Hematopoietic multipotent progenitor cell treated with erythropoietin and hydrocortisone succinate and interleukin-3 and kit ligand, for 4 days (in vitro differentiated cells): ENCODE results near the gene GIMD1.
"Not testable (repeated sequence)": the region's sequence is repeated elsewhere in the genome, so short reads cannot be mapped to it uniquely, and the experiment has no call there.

ENCODE experiments used
- DNase-seq: peaks from one replicate; pipeline ENCODE4 v3.0.0-alpha.2; 2015

The GIMD1 gene

DNA sequence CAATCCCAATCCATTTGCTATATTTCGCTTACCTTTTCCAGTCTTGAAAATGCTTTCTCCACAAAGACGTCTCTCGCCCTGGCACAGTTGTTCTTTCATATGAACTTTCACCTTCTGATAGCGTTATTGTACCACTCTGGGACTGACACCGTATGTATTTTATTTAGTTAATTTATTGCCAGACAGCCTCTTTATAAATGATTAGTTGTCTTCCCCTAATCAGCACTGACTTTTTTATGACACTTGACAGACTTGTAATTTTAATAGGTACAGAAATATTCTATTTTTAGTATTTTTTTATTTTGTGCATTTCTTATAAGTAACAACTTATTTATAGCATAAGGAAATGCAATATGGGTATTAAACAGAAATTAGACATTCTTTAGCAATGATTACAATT, at the start of gene GIMD1:
GIMD1 (minus strand) TSS at position 101 of the 400 bp plus-strand sequence. CDS start 1,343 bp downstream, outside the sequence.
- no peak for DNase-seq

DNA sequence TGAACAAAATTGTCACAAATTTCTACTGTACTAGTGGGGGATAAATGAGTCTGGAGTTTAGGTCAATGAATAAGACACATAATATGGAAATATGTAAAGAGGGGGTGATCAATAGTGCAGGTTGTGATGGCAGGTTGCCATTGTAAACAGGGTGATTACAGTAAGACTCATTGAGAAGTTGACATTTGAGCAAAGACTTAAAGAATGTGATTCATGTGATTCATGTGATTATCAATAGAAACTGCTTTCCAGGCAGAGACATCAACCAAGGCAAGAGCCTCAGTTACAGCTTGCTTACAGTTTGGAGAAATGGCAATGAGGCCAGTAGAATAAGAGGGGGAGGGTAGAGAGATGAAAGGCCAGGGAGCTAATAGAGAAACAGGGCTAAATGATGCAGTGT, 45.8 kb upstream of the GIMD1 start:
- DNase-seq: no peak

DNA sequence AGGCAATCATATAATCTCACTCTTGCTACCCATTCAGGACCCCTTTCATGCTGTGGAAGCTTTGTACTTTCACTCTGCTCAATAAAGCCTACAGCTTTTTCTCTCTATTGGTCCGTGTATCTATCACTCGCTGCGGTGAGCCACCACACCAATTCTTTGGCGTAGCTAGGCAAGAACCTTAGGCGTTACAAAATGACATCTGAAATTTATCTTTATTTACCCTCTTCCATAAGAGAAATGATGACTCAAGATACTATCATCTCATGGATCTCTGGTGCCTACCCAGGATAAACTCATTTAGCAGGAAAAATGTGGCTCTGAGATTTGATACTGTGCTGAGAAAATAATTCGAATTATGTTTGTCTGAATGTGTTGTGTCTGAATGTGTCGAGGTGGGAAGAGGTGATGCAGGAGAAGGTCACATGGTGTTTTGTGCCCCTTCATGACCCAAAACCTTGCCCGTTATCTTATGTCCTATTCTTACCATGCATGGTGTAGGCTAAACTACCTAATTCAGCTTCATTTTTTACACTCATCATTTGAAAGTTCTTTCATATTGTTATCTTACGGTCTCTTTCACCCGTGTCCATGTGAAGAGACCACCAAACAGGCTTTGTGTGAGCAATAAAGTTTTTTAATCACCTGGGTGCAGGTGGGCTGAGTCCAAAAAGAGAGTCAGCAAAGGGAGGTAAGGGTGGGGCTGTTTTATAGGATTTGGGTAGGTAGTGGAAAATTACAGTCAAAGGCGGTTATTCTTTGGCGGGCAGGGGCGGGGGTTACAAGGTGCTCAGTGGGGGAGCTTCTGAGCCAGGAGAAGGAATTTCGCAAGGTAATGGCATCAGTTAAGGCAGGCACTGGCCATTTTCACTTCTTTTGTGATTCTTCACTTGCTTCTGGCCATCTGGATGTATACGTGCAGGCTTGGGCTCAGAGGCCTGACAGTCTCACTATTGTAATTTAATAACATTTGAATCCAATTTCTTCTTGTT, 41.6 kb upstream of the GIMD1 start:
- no peak for DNase-seq

DNA sequence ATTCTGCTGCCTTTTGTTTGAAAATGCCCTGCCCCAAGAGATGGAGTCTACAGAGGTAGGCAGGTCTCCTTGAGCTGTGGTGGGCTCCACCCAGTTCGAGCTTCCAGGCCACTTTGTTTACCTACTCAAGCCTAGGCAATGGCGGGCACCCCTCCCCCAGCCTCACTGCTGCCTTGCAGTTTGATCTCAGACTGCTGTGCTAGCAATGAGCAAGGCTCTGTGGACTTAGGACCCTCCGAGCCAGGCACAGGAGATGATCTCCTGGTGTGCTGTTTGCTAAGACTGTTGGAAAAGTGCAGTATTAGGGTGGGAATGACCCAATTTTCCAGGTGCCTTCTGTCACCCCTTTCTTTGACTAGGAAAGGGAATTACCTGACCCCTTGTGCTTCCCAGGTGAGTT, 39.4 kb upstream of the GIMD1 start:
- DNase-seq: not testable (repeated sequence)

DNA sequence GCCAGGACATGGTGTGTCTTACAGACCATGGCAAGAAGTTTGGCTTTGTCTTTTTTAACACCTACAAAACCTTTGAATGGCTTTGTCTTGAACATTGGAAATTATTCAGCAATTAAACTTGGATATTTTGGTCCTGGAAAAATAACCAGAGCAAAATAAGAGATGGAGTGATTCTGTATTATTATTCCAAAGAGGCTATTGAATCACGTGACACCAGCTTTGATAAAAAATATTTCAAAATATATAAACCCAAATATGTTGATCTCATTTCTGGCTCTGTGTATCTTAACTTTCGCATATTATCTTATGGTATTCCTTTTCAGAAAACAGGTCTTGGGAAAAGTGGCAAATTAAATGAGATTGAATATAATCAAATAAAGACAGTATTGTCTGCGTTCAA, 32.6 kb upstream of the GIMD1 start:
- no peak for DNase-seq

DNA sequence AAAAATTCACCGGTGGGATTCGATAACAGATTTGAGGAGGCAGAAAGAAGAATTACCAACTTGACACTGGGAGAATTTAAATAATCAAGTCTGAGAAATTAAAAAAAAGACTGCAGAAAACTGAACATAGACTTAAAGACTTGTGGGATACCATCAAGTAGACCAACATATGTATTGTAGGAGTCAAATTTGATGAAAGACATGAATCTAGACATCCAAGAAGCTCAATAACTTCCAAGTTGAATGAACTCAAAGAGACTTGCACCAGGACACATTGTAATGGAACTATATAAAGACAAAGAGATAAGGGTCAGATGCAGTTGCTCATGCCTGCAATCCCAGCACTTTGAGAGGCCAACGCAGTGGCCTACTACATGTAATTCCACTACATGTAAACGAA, 30.3 kb upstream of the GIMD1 start:
- DNase-seq: not testable (repeated sequence)

DNA sequence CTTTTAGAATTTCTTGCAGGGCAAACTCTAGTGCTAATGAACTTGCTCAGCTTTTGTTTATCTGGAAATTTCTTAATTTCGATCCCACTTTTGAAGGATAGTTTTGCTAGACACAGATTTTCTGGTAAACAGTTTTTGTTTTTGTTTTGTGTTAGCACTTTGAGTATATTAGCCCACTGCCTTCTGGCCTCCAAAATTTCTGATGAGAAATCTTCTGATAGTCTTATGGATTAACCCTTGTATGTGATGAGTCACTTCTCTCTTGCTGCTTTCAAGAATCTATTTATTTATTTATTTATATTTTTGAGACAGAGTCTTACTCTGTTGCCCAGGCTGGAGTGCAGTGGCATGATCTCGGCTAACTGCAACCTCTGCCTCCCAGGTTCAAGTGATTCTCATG, 27.0 kb upstream of the GIMD1 start:
- no peak for DNase-seq

DNA sequence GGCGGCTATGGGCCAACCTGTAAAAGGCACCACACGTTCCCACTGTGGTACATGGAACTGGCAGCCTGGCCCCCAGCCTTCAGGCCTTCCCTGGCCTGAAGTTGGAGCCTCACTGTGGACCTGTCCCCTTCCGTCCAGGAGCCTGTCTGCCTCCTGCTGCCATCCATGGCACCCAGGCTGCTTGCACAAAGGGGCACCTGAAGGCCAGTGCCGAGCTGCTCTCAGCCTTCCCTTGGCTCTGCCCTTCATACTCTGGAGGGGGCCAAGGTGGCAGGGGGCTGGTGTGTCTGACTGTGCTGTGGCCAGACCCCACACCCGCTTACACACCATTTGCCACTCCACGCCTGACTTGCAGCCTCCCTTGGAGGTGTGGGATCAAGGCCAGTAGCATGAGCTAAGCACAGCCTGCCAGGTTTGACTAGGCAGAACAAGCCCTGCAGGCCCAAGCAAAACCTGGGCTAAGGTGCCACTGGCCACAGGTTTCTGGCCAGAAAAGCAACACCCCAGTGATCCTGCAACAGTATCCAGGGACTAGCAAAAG, 17.3 kb upstream of the GIMD1 start:
- no peak for DNase-seq

DNA sequence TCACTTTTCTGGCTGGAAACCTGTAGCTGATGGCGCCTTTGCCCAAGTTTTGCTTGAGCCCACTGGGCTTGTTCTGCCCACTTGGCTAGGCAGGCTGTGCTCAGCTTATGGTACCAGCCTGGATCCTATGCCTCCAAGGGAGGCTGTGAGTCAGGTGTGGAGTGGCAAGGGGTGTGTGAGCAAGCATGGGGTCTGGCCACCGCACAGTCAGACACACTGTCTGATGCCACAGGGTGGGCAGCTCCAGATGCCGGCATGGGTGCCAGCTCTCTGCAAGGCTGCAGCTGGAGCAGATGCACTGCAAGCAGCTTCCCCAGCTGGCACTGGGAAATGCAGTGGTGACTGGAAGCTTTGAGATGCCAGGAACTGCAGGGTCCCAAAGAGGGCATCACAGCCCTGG, 16.3 kb upstream of the GIMD1 start:
- DNase-seq: no peak

DNA sequence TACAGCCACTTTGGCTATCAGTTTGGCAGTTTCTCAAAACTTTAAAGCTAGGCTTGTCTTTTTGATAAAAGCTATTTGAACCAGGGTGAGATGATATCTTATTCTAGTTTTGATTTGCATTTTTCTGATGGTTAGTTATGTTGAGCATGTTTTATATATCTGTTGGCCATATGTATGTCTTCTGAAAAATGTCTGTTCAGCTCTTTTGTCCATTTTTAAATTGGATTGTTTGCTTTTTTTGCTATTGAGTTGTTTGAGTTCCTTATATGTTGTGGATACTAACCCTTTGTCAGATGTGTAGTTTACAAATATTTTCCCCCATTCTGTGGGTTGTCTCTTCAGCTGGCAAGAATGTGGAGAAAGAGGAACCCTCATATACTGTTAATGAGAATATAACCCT, 11.6 kb upstream of the GIMD1 start:
- DNase-seq: no peak

DNA sequence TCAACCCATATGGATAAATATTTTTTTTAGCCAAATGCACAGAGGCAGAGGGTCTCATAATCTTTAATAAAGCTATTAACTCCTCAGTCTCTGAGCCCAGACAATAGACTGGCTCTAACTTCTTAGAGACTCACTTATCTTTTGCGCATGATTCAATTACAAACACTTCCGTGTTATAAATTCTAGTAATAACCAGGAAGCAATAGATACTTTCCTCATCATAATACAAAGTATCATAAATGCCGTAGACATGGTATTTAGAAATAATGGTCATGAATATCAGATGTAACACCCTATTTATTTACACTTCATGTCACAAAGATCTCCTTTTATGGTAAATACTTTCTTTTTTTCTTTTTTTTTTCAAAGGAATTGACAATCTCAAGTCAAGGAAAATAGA, 4.4 kb upstream of the GIMD1 start:
- no peak for DNase-seq

DNA sequence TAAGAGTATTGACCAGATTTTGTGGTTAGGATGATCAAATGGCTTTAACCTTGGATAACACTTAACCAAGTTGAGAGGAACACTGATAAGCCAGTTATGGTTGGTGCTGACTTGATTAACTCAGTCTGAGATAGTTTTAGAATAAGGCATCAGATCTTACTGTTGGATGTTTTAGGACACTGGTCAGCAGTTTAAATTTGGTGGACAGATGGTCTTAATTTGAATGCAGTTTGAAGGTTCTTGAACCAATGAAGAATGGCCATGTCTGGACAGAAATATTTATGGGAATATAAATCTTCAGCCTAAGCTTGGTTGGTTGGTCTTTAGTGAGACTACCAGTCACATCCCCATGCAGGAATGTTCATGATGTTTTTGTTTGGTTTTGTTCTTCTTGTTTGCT, 2.6 kb upstream of the GIMD1 start:
- no peak for DNase-seq

DNA sequence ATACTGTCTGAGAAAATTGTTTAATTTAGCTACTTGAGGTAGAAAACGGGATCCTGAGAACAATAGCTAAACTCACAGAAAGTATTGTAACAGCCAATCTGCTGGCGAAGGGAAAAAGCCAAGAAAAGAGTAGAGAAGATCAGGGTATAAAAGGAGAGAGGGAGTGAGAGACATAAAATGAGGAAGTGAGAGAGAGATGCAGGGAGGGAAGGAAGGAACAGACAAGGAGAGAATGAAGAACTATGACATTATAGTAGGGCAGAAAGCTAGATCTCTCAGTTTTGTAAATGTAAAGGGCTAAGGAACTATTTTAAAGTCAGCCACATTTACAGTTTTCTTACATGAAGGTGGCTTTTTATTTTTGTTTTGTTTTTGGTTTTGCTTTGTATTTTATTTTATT, 1.6 kb upstream of the GIMD1 start:
- peak; percentile 7 for DNase-seq

DNA sequence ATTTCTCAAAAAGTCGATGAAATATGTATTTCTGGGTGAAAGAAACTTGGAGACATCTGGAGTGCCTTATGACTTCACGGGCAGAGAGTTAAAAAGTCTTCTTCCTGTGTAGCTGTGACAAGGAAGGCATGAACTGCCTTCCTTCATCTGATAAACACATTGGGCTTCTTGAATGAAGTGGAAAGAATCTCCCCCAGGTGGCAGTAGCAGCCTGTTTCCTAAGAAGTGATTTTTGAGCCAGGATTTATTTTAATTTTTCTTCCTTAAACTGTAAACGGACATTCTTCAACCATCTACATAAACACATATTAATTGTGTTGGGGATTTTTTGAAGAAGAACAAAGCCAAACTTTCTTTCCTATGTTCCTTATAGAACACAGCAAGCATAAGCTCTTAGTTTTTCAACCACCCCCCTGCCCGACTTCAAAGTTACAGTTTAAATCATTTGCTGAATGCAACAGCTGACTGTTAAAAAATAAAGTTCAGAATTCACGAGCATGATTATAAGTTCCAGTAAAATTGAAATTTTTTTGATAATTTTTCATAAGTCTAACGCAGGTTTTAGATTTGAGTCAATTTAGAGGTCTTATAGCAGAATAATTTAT, 980 bp upstream of the GIMD1 start:
- DNase-seq: peak; percentile 88

DNA sequence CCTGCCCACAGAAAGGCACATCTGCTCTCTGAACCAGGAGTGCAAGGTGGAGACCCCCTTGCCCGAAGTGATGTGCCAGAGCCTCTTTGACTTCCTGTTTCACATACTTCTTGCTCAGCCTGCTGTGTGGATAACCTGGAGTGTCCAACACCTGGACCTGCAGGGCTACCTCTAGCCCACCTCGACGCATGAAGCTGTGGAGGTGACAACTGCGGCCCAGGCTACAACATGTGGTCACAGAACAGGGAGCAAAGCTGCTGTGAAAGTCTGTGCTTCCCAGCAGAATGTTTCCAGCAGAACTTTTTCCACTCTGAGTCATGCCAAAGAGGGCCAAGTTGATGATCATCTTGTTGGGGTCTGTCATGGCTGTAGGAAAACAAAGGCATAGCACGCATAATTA, 1.5 kb downstream of the GIMD1 start:
- DNase-seq: no peak

DNA sequence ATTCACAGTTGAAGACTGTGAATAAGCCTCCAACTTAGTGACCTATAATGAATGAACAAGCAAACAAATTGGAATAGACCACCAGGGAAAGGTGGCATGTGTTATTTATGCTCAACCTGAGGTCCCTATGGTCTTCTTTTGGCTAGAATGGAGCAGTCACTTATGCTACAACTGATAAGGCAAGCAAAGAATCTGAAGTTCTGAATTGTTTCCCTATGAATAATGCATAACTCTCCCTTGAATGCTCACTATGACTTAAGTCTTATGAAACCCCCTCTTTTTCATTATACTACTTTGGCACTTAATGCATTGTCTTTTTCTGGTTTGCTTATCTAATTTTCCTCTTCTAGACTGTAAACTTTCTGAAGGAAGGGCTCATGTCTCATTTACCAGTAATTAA, 2.6 kb downstream of the GIMD1 start:
- DNase-seq: no peak

DNA sequence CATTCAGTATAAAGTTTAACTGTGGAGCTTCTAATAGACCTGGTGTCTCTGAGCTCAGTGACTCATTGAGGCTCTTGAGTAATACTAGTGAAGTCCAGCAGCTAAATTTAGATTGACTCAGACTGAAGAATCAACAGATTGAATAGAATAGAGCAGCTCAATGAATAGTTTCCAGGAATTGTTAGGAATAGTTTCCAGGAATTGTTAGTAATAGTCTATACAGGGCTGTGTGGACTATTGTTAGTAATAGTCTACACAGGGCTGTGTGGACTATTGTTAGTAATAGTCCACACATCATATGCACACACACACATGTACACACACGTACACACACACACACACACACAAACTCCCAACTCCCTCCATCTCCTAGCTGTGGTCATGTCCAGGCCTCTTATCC, 3.0 kb downstream of the GIMD1 start:
- no peak for DNase-seq

DNA sequence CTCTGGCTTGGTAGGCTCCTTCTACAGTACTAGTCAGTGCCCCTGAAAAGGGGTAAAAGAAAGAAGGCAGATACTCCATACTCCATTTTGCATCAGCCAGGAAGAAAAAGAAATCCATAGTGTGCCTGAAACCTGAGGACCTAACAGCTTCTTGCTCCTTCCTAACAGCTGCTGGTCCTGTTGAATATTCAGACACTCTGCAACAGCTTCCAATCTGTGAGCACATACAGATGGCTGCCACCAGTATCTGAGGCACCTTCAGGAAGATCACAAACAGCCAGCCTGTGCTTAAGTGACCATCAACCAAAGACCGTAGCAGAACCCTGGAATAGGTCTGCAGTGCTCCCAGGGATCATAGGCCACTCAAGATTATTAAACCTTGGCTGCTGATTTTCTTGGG, 4.3 kb downstream of the GIMD1 start:
- no peak for DNase-seq

DNA sequence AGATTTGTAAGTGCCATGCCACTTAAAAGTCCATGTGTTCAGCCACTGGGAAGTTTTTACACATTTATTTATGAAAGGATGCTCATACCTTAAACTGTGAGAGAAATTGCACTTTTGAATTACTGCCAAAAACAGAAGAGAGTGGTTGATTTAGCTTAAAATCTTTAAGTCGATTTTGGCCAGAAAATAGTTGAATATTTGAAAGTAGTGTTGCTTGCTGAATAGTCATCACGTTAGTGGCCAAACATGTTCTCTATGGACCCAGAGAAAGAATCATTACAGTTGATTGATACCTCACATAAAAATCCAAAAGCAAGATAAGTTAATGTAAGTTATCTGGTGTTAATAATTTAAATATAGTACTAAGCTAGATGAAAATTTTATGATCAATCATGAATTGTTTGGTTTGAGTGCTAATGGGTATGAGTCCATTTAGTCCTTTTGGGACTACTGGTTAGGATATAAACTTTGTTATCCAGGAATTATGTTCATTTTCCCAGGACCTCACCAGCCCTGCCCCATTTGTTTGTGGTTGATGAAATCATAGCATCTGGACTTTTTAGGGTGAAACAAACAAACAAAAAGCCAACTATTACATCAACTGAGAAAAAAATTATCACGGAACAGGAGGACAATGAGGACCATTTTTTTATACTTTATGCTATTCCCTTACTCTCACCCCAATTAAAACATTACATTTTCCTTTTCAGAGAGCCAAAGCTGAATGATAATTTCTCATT, 6.3 kb downstream of the GIMD1 start:
- DNase-seq: no peak

DNA sequence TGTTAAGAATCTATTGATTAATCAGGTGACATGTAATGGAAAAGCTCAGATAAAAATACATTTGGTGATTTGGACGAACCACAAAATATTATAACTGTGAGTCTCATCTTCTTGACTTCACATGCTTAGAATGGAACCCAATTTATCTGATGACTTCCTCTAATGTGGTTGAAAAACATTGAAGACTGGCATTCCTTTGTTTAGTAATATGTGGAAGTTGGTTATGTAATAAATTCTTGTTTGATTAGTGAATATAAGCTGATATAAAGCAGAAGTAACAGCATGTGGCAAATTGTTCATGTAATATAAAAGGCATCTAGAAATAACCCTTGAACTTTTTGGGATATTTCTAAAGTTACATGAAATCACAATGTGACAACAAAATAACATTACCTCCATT, 9.7 kb downstream of the GIMD1 start:
- DNase-seq: peak; percentile 37

DNA sequence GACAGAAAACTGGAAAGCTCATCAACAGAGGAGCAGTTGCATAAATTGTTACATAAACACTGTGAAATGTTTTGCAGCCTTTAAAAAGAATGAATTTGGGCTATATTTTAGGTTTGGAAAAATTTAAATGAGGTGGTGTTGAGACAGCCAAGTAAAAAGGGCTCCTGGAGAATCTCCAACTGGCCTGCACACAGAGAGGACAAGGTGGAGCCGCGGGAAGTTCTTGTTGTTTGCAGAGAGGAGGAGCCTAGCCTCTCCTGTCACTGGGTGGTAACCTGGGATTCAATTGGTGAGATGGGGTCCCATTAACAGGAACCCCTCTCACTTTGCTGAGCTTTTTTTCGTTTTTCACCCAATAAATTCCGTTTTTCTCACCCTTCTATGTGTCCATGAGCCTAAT, 13.4 kb downstream of the GIMD1 start:
- no peak for DNase-seq

DNA sequence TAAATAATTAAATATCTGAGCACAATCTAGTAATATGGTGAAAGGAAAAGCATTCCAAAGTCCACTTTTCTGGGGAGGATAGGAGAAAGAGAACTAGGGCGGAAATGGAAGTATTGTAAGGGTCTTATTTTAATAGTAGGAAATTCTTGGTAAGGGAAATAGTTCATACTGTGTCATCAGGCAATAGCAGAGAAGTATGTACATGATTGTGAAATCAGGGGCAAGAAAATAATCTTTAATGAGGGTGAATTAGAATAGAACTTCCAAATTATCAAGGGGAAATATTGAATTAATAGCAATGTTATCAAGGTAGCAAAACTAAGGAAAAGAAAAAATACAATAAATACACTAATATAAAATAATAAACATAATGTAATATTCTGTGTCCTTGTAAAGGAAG, 14.8 kb downstream of the GIMD1 start:
- DNase-seq: no peak

DNA sequence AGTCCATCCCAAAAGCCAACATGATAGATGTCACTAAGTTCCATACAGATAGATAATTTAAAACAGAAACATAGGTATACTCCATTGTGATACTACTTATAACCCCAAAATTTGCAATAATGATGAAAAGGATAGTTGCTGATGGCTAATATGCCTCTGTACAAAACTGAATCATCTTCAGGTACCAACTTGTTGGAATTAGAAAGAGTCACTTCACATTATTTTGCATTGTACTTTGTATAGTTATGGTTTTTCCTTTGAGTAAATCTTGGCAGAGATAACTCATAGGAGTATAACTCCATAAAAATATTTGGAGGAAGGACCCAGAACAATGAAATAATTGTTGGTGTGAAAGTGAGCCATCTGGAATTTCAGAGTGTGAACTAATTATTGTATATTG, 17.6 kb downstream of the GIMD1 start:
- DNase-seq: no peak

DNA sequence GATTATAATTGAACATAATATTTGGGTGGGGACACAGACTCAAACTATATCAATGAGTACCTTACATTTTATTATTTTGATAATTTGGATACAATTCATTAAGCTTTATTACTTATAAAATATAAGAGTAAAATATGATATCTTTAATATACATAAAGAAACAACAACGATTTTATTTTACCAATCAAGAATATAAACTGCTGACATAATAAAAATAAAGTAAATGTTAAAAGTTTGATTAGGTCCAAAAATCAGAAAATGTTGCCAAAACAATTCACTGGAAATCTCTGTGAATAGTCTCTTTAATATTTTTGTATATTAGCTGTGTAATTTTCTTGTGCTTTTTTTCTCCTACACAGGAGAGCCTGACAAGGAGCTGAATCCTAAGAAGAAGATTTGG, 21.4 kb downstream of the GIMD1 start:
- no peak for DNase-seq
